ENCODE results near the gene CRY2. TPM values are rescaled to one million over a fixed set of nuclear protein-coding genes. Genes with fewer than 3 reads are reported as not detected.

The CRY2 gene
- total and polyA plus RNA-seq, 2 donors (not counting 1 experiment from before 2014, with no cell fraction given): 8.3 to 21.5 TPM

DNA sequence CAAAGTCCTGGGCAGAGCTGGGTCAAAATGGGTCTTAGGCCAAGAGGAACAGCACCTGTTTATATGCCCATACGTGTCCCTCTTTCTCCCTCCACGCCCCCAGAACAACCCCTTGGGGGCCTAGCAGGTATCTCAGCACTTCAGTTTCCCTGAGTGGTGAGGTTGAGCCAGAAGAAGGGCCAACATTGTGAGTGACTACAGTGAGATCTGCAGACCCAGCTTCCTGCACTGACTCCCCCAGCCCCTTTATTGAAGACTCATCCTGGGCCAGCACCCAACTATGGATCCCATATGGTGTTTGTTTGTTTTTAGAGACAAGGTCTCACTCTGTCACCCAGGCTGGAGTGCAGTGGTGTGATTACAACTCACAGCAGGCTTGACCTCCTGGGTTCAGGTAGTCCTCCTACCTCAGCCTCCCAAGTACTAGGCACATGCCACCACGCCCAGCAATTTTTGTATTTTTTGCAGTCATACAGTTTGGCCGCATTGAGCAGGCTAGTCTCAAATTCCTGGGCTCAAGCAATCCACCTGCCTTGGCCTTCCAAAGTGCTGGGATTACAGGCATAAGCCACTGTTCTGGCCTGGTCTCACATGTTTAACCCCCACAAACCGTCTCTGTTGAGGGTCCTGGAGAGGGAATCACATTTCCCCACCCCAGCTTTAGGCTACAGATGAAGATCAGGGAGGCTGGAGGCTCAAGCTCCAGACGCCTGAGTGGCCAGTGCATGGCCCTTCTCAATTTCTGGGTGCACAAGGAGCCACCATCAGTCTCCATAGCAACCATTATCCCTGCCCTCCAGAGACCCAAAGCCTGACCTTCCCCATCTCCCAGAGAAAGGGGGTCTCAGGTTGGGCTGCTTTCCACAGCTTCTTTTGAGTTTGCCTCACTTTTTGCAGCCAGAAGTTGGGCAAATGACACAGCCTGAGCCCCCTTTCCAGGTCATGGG, 73.5 kb downstream of the CRY2 start:
- Histone ChIP-seq H3K79me2 (ENCODE audit: control insufficient read depth, insufficient read depth, low read length) (peaks cover 16% of the 10 kb centered on the region), H3K27ac (ENCODE audit: insufficient read depth, low read length) (no peak overlapping the region), H3K36me3 (ENCODE audit: control insufficient read depth, insufficient read depth, low read length) (no peaks in the 10 kb centered on the region), H3K9ac (ENCODE audit: insufficient read depth, low read length) (no peak overlapping the region), H3K27me3 (ENCODE audit: control insufficient read depth, insufficient read depth, low read length) (peaks cover 23% of the 10 kb centered on the region), H3K4me2 (ENCODE audit: extremely low read depth, insufficient read depth, low read length) (no peak overlapping the region), H2AFZ (ENCODE audit: low read length) (no peak overlapping the region), H4K20me1 (ENCODE audit: control insufficient read depth, extremely low read depth, insufficient read depth, low read length) (no peaks in the 10 kb centered on the region), H3K4me1 (ENCODE audit: control insufficient read depth, extremely low read depth, insufficient read depth, low read length) (peaks cover 2% of the 10 kb centered on the region), H3K9me3 (ENCODE audit: control insufficient read depth, insufficient read depth, low read depth, low read length) (no peaks in the 10 kb centered on the region), H3K4me3 (replicated peaks in 1 of 4; ENCODE audit: control extremely low read depth in 1 of 4, insufficient read depth in 1 of 4, low read depth in 3 of 4, low read length in 4 of 4) (no peak overlapping the region)
- TF ChIP-seq, protein P1, sequence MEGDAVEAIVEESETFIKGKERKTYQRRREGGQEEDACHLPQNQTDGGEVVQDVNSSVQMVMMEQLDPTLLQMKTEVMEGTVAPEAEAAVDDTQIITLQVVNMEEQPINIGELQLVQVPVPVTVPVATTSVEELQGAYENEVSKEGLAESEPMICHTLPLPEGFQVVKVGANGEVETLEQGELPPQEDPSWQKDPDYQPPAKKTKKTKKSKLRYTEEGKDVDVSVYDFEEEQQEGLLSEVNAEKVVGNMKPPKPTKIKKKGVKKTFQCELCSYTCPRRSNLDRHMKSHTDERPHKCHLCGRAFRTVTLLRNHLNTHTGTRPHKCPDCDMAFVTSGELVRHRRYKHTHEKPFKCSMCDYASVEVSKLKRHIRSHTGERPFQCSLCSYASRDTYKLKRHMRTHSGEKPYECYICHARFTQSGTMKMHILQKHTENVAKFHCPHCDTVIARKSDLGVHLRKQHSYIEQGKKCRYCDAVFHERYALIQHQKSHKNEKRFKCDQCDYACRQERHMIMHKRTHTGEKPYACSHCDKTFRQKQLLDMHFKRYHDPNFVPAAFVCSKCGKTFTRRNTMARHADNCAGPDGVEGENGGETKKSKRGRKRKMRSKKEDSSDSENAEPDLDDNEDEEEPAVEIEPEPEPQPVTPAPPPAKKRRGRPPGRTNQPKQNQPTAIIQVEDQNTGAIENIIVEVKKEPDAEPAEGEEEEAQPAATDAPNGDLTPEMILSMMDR (conservative IDR thresholded peaks at IDR 0.05 in 1 of 2, IDR thresholded peaks at IDR 0.05 in 1 of 2; ENCODE audit: low read depth in 1 of 2, low read length in 2 of 2): no peak
- no peak for TF ChIP-seq EZH2 (IDR thresholded peaks at IDR 0.05; ENCODE audit: low read length, missing control alignments)
- no peak for DNase-seq (ENCODE audit: low read depth in 2 of 2)

DNA sequence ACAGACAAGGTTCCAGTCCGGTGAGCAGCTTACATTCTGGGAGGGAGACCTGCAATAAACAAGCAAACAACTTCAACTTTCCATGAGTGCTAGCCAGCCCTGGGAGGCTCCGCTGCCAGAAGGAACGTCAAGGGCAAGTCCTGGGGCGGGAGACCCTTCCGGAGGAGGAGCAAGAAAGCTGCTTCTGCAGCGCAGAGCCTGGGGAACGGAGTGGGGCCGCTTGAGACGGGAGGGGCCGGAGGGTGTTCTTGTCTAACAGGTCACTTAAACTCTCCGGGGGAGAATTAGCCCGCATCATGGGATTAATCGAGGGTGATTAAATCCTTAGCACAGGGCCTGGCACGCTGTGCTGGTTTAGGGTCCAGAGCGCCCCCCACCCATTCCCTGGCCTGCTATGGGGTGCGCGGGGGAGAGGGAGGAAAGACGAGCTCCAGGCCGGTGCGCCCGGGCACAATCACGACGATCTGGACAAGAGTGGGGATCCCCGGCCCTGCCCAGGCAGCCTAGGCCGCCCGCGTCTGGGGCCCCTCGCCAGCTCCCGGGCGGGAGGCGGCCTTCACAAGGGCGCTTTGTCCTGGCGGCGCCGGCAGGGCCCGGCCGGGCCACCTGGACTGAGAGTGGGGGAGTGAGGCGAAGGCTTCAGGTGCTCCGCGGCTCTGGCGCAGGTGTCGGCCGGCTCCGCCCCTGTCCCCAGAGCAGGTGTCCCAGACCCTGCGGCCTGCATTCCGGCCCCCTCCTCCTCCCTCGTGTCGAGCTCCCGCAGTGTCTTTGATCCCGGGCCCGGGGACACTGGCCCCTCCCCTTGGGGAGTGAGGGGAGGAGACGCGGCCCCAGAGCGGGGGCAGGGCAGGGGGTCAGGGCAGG, 74.5 kb downstream of the CRY2 start:
- no peak overlapping the region for H3K4me3 ChIP-seq (replicated peaks in 1 of 4; ENCODE audit: control extremely low read depth in 1 of 4, insufficient read depth in 1 of 4, low read depth in 3 of 4, low read length in 4 of 4)
- H3K9ac ChIP-seq (ENCODE audit: insufficient read depth, low read length): no peak overlapping the region
- TF ChIP-seq EZH2 (IDR thresholded peaks at IDR 0.05; ENCODE audit: low read length, missing control alignments): no peak
- no peaks in the 10 kb centered on the region for H4K20me1 ChIP-seq (ENCODE audit: control insufficient read depth, extremely low read depth, insufficient read depth, low read length)
- no peak for DNase-seq (ENCODE audit: low read depth in 2 of 2)
- no peak overlapping the region for H3K4me2 ChIP-seq (ENCODE audit: extremely low read depth, insufficient read depth, low read length)
- no peak overlapping the region for H2AFZ ChIP-seq (ENCODE audit: low read length)
- H3K9me3 ChIP-seq (ENCODE audit: control insufficient read depth, insufficient read depth, low read depth, low read length): no peaks in the 10 kb centered on the region
- H3K27ac ChIP-seq (ENCODE audit: insufficient read depth, low read length): no peak overlapping the region
- H3K4me1 ChIP-seq (ENCODE audit: control insufficient read depth, extremely low read depth, insufficient read depth, low read length): peaks cover 1% of the 10 kb centered on the region
- H3K36me3 ChIP-seq (ENCODE audit: control insufficient read depth, insufficient read depth, low read length): no peaks in the 10 kb centered on the region
- peaks cover 8% of the 10 kb centered on the region for H3K79me2 ChIP-seq (ENCODE audit: control insufficient read depth, insufficient read depth, low read length)
- H3K27me3 ChIP-seq (ENCODE audit: control insufficient read depth, insufficient read depth, low read length): peaks cover 31% of the 10 kb centered on the region

DNA sequence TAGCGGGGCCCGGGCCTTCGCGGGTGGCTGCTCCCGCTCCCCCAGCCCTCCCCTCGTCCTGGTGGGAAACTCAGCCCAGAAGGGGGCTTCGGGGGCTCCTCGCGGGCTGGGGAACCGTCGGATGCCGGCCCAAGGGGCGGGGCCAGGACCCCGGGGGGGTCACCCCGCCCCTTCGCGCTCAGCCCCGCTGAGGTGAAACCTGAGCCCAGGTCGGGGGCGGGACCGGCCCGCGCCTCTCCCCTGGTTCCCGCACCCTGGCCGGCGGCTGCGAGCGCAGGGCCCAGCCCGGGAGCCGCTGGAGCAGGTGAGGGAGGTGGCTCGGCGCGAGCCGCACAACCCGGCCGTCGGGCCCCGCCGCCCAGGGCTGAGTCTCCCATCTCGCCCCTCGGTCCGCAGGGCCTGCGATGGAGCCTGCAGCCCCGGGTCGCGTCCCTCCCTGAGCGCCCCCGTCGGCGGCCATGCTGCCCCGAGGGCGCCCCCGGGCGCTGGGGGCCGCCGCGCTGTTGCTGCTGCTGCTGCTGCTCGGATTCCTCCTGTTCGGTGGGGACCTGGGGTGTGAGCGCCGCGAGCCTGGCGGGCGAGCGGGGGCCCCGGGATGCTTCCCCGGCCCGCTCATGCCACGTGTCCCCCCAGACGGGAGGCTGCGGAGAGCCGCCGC, 75.3 kb downstream of the CRY2 start, which contains the start of gene LARGE2:
TSS of gene LARGE2 (plus strand) at position 232 of the 658 bp plus-strand sequence. CDS start at position 459, 227 bp downstream.
- DNase-seq (ENCODE audit: low read depth in 2 of 2): no peak
- Histone ChIP-seq H3K36me3 (ENCODE audit: control insufficient read depth, insufficient read depth, low read length) (no peaks in the 10 kb centered on the region), H3K27ac (ENCODE audit: insufficient read depth, low read length) (no peak within 1 kb of the TSS), H3K9ac (ENCODE audit: insufficient read depth, low read length) (no peak within 1 kb of the TSS), H3K4me3 (replicated peaks in 1 of 4; ENCODE audit: control extremely low read depth in 1 of 4, insufficient read depth in 1 of 4, low read depth in 3 of 4, low read length in 4 of 4) (no peak within 1 kb of the TSS), H2AFZ (ENCODE audit: low read length) (no peak within 1 kb of the TSS), H3K4me1 (ENCODE audit: control insufficient read depth, extremely low read depth, insufficient read depth, low read length) (no peaks in the 10 kb centered on the region), H3K27me3 (ENCODE audit: control insufficient read depth, insufficient read depth, low read length) (peaks cover 31% of the 10 kb centered on the region), H4K20me1 (ENCODE audit: control insufficient read depth, extremely low read depth, insufficient read depth, low read length) (no peaks in the 10 kb centered on the region), H3K9me3 (ENCODE audit: control insufficient read depth, insufficient read depth, low read depth, low read length) (no peaks in the 10 kb centered on the region), H3K4me2 (ENCODE audit: extremely low read depth, insufficient read depth, low read length) (no peak within 1 kb of the TSS), H3K79me2 (ENCODE audit: control insufficient read depth, insufficient read depth, low read length) (peaks cover under 1% of the 10 kb centered on the region)
- TF ChIP-seq EZH2 (IDR thresholded peaks at IDR 0.05; ENCODE audit: low read length, missing control alignments): no peak
- TF ChIP-seq, protein P1 (conservative IDR thresholded peaks at IDR 0.05 in 1 of 2, IDR thresholded peaks at IDR 0.05 in 1 of 2; ENCODE audit: low read depth in 1 of 2, low read length in 2 of 2): no peak

All from fibroblast of lung (primary cell).